Pulmonary artery endothelial cell (primary cell): ENCODE data around the gene SGTB. TPM values are rescaled to one million over a fixed set of nuclear protein-coding genes. Genes with fewer than 3 reads are reported as not detected.
"Not testable (repeated sequence)": the region's sequence is repeated elsewhere in the genome, so short reads cannot be mapped to it uniquely, and the experiment has no call there.

ENCODE experiments used
- DNase-seq: peaks from one replicate; pipeline ENCODE4 v3.0.0-alpha.2; 2011; ENCODE audit warnings: low read depth, low spot score
- total RNA-seq: library from RNA; depleted of rRNA; stranded (reverse); fragments of >200 nt; gene quantifications from 2 replicates; pipeline ENCODE4 v1.2.3, GENCODE V29; 2014

The SGTB gene
- total RNA-seq, 1 donor from 2014 or later = 11.8 TPM

DNA sequence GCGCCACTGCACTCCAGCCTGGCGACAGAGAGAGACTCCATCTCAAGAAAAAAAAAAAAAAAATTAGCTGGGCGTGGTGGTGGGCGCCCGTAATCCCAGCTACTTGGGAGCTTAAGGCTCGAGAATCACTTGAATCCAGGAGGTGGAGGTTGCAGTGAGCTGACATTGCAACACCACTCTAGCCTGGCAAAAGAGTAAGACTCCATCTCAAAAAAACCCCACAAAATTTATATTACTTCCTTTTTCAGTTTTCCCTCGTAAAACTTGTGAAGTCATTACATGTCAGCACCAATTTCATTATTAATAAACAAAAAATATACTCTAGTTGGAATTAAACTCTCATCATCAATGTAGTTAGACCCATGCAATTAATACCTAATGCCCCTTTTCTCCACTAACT is 53.2 kb downstream of the SGTB start:
- DNase-seq = no peak

DNA sequence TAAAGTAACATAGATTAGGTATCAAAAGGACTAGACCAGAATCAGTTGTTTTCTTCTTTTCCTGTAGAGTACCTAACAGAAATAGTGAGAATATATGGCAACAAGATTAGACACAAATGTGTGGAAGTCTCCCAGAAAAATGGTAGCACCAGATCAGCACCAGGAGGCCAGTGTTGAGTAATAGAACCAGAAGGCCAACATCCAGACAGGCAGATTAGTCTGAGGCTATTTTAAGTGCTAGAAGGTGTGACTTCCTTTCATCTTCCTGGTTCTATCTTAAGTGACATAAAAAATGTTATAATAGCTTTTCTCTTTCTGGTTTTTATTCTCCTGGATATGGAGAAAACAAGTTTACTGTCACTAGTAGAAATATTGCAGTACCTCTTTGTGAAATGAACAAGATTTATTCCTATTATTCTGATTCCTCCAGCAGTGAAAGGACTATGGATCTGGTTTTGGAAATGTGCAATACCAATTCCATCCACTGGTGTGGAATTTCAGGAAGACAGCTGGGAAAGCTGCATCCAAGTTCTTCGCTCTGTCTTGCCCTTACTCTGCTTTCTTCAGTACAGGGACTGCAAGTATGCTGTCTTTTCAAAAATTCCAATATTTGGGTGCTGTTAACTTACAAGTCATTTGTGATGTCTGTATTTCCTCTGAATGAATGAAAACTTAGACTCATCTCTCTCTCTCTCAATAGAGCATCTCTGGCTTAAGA is 57.9 kb downstream of the SGTB start:
- no peak for DNase-seq

DNA sequence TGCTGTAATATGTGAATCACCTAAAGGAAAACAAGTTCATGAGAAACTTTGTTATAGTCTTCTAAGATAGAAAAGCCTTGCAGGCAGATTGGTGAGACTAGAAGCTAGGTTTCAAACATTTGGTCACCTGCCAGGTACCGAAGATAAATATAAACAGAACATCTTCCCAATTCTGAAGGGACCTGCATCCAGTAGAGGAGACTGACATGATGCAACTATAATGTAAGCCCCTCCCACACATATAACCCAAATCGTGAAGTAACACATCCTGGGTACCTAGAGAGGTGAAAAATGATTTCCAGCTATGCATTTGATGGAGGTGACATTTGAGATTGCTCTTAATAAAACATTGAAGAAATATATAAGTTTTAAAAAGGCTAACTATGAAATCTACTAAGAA is 67.2 kb downstream of the SGTB start:
- DNase-seq = no peak

DNA sequence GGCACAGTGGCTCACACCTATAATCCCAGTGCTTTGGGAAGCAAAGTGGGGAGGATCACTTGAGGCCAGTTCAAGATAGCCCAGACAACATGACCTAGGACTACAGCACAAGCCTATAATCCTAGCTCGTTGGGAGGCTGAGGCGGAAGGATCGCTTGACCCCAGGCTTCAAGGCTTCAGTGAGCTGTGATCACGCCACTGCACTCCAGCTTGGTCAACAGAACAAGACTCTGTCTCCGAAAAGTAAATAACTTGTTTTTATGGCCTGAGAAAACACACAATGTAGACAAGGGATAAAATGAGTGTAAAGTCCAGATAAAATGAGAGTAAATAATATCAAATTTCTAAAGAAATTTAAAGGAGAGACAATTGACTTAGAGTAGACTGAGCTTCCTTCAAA is 70.8 kb downstream of the SGTB start:
- DNase-seq = no peak

DNA sequence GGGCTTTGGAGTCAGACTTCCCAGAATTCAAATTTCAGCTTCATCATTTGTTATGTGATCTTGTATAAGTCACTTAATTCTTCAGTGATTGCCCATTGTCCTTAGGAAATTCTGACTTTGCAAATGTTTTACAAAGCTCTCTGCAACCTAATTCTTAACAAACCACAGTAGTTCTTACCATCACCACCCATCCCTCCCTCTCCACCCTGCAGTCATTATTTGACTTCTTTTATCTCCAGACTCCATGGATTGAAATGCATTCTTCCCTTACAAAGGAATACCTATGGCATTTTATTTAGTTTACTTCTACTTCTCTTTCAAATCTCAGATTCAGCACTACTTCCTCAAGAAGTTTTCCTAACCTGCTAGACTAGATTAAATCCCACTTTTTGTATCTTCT is 74.0 kb downstream of the SGTB start:
- DNase-seq = no peak

DNA sequence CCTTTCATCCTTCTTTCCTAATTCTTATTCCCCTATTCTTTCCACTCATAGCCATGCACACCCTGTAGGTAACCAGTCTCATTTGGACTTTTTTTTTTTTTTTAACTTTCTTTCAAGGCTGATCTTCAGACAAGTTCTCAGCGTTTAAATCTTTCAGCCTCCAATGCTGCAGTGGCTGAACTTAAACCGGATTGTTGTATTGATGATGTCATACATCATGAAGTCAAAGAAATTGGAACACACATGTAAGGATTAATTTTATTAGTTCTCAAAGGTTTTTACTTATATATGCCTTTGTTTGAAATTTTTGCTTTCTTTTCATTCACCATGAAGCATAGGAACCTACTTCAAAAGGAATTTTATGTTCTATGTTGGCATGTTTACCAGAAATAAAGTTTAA is 75.0 kb downstream of the SGTB start:
- DNase-seq = no peak

DNA sequence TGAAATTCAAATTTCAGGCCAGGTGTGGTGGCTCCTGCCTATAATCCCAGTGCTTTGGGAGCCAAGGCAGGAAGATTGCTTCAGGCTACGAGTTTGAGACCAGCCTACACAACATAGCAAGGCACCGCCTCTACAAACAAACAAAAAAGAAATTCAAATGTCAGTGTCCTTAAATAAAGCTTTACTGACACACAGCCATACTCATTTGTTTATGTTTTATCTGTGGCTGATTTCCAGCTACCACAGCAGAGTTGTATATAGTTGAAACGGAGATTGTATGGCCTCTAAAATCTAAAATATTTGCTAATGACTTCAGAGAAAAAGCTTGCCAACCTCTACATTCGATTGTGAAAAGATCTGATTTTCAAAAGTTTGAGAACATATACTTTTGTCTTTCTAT is 81.7 kb downstream of the SGTB start:
- DNase-seq = no peak

DNA sequence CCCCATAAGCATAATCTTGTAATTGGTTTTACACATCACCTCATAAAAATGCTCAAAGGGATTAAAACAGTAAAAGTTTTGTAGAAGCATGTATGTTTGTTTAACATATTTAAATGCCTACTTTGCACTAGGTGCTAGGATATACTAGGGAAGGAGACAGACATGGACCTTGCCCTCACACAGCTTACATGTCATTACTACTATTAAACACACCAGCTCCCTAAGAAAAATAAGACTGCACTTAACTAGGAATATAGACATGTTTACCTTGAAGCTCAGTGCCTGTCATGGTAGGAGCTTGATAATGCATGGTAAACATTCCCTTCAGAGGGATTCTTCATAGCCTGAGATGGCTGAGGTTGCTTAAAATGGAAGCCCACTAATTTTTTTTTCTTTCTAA is 90.9 kb downstream of the SGTB start:
- DNase-seq = no peak

DNA sequence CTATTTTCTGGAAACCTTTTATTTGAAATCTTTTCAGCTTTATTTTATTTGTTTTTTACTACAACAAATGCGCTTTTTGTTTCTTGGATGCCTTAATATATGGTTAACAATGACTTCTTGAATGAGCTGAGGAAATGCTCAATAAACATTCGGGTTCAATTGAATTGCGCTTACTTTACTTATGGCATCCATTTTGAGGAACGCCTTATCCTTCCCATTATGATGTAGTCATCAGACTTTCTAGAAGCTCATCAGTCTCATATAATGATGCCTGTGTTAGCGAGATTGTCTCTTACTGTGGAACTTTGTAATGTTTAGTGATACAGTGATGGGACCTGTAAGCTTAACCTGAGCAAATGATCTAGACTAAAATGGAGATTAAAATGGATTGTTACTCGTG is 96.2 kb downstream of the SGTB start:
- DNase-seq = no peak

DNA sequence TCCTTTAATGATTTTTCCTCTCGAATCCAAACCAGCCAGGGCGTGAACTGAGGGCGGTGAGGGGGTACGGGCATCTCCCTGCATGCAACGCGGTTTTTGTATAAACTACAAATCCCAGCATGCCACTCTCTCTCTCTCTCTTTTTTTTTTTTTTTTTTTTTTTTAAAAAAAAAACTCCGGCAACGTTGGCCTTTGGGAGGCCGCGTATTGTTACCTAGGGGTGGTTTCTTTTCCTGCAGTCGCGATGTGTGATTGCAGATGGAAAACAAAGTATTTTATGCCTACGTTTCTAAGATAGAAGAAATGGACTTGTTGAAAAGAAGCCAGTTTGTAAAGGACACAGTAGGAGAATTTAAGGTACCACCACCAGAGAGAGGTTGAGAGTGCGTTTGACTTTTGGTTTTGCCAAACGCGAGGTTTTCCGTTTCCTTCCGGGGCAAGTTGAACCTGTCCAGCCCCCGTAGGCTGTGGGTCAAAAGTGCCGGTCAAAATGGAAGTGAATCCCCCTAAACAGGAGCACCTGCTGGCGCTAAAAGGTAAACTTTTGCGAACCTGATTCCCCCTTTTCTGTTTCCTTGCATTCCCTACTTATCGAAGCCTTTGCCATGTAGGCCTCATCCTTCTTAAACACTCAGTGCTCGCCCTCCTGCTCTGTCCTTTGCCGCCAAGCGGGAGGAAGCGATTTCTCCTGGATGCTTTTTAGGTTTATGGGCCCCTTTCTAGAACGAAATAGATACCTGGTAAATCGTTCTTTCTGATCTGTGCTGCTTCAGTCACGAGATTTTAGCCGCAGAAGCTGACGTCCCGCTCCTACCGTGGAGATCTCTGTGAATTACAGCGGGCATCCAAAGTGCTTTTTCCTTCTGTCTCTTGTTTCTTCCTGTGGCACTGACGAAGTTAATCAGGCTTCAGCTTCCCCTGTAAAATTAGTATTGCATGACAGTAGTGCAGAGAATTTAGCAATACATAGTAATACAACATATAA is 97.0 kb downstream of the SGTB start, which contains the start of the genes SHLD3 and TRAPPC13:
SHLD3 (plus strand) TSS at position 457 of the 985 bp plus-strand sequence. CDS start 4,561 bp downstream, outside the sequence.
TRAPPC13 (plus strand) TSS at position 457 of the 985 bp plus-strand sequence; CDS start at position 491, 34 bp downstream.
- DNase-seq = peak; percentile 46

DNA sequence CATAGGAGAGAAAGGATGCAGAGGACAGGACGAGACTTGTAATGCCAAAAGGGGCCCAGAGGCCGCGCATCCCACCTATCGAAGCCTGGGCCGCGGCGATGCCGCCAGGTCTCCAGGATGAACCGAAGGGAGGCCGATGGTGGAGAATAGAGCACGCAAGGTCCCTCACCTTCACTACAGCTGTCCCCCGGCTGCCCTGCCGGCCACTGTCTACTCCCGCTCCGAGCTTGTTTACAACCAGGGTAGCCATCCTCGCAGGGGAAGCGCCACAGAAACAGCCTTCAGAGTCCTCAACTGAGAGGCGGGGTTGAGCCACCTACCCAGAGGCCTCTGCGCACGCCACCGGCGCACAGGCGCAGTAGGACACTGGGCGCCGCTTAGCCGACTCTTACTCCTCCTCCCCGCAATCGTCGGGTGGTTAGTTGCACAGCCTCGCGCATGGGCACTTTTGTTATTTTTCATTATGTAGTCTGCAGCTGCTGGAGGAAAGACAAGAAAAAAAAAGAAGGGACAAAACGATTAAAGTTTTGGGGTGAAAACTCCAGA is 97.8 kb downstream of the SGTB start, which contains the start of gene TRIM23:
TRIM23 (minus strand) TSS at position 309 of the 546 bp plus-strand sequence; CDS start at position 250, 59 bp downstream.
- DNase-seq = peak; percentile 84

DNA sequence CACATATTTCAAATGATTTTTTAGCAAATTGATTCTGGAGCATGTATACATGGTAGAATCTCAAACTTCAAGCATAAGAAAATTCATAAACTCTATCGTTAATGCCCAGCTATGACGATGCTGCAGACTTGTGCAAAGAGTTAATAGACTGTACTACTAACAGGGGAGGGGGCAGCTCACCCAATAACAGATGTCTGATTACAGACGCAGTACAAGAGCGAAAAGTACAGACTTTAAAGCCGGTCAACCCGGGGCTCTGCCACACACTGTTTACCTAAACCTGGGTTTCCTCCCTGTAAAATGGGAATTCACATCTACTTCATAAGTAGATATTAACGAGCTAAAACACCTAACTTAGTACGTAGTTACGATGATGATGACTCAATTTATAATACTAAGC is 98.4 kb downstream of the SGTB start:
- DNase-seq = no peak

DNA sequence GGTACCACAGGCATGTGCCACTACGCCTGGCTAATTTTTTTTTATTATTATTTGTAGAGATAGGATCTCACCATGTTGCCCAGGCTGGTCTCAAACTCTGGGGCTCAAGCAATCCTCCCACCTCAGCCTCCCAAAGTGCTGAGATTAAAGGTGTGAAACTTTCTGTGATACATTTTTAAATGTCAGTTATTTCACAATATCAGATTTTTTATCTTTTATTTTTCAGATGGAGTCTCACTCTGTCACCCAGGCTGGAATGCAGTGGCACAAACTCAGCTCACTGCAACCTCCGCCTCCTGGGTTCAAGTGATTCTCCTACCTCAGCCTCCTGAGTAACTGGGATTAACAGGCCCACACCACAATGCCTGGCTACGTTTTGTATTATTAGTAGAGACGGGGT is 99.9 kb downstream of the SGTB start:
- DNase-seq = not testable (repeated sequence)

DNA sequence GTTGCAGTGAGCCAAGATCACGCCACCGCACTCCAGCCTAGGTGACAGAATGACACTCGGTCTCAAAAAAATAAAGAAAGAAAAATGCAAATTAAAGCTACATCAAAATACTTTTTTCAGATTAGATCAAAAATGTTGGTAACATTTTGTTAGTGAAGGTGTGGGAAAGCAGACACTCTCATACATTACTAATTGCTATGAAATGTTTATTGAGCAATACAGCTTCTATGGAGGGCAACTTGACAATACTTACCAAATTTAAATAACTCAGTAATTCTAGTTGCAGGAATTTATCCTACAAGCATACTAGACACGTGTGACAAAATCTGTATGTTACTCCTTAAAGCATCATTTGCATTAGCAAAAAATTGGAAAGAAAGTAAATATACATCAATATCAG is 101.9 kb downstream of the SGTB start:
- no peak for DNase-seq

Other genes starting within 250 kb of the SGTB start
- gene ADAMTS6, start 240.2 kb downstream of the SGTB start, total RNA-seq = 73.1 and 117 TPM in 2 replicates
- 17.8 and 22.3 TPM in 2 replicates for gene CENPK, start 158.9 kb downstream of the SGTB start, total RNA-seq
- 29.9 and 44.7 TPM in 2 replicates for gene PPWD1, start 158.8 kb downstream of the SGTB start, total RNA-seq
- 20.3 and 32.5 TPM in 2 replicates for gene TRIM23, start 97.8 kb downstream of the SGTB start, total RNA-seq
- gene SHLD3, start 97.1 kb downstream of the SGTB start, total RNA-seq = 3.9 and 5.5 TPM in 2 replicates
- gene TRAPPC13, start 97.1 kb downstream of the SGTB start, total RNA-seq = 24.5 and 25.1 TPM in 2 replicates
- gene NLN, start 96 bp upstream of the SGTB start, total RNA-seq = 46.0 and 73.0 TPM in 2 replicates
- 43.8 and 54.1 TPM in 2 replicates for gene ERBIN, start 204.5 kb upstream of the SGTB start, total RNA-seq